OCI-M2 (cell line): ENCODE data around the gene ZNF831.

ENCODE experiments used
- DNase-seq: peaks from one replicate; lab custom pipeline; 2025; ENCODE audit not compliant: unreplicated experiment; lab: John Stamatoyannopoulos, UW

ZNF831 gene

DNA sequence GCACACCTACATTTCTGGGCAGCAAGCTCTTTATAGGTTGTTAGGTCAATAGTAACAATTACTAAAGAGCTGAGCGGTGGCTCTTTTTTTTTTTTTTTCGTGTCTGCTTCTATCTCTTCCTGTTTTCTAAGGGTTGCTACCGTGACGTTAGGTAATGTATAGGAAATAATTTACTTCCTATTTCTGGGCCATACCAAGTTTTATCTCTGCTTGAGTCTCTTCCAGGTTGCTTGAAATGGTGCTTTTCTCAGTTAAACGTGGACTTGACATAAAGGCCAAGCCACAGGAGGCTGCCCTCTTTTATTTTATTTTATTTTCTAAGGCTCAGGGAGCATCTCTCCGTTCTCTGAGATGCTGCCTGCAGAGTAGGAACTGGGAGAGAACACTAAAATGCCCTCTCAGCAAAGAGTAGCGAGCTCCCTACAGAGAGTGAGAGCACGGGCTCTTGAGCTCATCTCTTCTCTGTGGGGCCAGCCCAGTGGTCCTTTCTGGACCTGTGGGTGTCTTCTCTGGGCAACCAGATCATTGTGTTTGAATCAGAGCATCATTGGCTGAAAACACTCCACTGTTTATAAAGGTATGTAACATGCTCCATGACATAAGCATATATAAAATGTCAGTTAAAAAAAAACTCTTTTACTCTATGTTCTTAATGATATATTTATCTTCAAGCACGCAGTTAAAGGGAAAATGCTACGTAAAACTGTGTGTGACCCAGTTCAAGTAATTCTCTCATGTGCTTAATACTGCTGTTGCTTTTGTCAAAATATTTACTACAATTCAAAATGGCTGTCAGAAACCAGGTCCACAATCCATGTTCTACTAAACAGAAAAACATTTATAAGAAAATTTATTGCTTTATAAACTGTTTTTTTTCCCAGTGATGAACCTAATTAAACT is at the start of gene ZNF831:
TSS of gene ZNF831 (plus strand) at position 191 of the 900 bp plus-strand sequence. CDS start 27,199 bp downstream, outside the sequence.
- no peak for DNase-seq

DNA sequence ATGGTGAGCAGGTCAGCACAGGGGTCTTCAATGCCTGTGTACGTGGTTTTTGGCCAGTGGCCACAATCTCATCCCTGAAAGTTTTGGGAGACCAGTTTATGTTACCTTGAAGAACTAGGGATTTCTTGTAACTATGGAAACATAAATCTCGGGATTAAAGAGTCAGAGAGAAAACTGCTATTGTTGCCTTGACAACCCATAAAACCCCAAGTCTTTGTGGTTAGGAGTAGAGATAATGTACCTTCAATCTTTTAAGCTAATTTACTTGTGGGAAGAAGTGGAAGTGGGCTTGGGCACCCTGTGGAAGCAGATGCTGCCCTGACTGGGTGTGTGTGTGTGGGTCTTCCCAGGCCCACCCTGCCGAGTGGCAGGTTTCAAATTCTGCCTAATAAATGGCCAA is 46.1 kb upstream of the ZNF831 start:
- DNase-seq: no peak

DNA sequence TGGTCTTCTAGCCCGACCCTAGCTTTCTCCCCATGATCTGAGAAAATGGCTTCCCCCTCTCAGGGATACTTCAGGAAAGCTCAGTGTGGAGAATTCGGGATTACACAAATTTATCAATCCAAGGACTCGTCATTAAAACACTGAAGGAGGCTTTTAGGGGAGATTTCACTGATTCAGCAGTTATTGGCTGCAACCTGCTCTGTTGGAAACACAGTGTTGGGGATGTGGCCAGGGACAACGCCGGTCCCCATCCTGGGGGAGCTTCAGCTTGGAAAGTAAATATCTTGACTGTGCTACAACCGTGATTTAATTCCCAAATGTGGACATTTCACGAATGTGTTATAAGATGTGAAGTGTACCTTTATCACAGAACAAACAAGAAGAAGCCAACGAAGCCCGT is 44.8 kb upstream of the ZNF831 start:
- DNase-seq: no peak

DNA sequence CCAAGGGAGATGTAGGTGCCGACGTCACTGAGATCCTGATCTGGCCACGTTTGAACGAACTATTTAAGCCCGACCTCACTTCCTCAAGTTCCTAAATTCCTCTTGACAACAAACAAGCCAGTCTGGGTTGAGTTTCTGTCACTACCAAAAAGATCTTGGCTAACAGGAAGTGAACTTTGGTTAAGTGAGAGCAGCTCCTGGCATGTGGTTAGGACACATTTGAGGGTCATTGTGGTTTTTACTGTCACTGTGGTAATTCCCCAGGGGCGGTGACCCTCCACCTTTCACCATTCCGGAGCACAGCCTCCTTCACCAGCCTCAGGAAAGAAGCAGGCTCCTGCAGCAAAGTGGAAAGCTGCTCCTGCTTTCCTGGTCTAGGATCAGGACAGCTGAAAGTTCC is 43.1 kb upstream of the ZNF831 start:
- no peak for DNase-seq

DNA sequence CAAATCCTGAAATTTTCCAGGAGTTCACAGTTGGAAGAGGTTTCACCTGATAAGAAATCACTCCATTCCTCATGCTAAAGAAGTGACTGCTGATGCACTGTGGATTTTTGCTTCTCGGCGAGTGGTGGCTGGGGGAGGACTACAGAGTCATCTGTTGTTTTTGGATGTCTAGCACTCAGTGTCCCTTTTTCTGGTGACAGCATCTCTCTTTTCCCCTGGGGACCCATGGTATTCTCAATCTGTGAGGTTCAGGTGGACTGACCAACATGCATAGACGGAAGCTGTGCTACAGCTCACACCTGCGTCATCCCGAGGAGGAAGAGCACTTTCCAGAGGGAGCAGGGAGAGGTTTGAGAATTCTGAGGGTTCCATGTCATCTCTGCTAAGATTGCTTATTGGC is 42.7 kb upstream of the ZNF831 start:
- DNase-seq: no peak

DNA sequence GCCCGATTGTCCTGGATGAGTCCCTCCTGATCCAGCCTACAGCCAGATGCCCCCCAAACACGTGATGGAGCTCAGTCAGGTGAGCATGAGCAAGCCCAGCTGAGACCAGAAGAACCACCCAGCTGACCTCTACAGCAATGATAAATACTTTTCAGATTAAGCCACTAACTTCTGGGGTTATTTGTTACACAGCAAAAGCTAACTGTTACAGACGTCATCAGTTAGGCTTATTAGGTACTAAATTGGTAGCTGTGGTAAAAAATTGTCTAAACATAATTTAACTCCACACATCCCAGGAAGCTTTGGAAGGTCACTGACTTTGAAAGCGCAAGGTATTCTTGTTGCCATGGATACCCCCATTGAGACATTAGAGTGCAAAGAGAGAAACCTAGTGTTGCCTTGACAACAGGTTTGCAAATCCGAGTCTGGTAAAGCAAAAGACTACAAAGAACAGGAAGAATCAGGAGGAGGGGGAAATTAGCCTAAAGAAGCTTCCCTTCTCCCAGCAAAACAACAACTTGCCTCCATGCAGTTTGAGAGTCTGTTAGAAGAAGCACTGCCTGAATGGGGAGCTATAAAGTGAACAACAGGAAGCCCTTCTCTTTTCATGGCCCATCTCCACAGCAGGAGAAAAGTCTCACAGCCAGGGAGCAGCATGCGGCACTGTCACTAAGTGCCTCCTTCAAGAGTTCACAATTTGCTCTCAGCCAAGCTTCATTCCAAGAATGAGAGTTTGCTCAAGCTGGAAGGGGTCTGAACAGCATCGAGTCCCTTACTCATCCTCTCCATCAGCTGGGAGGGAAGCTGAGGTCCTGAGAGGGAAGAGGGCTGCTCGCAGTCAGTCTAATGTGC is 41.7 kb upstream of the ZNF831 start:
- DNase-seq: no peak

DNA sequence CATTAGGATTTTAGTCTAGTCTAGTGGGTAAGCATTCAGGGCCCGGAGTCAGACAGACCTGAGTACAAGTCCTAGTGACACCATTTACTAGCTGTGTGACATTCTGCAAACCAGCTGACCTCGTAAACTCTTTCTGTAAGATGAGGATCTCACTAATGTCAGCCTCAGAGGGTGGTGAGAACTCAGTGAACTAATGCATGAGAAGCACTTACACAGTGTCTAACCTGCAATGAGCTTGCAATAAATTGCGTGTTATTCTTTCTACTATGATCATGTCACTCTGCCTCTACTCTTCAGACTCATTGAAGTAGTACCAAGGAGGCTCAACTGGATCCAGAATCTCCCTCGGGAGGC is 41.1 kb upstream of the ZNF831 start:
- DNase-seq: no peak

DNA sequence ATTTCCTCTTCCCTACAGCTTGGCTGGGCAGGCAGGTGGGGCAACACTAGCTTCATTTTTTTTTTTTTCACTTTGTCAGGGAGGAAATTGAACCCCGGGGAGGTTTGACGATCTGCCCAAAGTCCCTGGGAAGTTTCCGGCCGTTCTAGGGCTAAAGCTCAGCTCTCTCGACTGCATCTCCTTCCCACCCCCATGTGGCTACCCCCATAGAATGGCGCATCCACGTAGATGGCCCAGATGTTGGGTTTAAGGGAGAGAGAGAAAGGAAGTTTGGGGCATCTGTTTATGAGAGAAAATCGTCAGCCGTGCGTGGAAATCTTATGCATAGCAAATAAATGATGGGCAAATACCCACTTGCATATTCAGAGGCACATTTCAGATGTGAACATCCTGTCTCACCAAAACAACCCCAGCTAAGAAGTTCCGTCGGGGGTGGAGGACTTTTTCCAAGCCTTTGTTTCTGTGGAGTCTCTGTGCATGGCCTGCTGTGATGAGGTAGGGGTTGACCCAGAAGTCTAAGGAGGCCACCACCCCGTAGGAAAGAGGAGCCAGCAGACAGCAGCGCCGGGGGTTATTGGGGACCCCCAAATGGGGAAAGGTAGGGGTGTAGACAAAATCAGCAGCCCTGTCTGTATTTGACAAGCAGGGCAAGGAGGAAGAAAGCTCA is 40.5 kb upstream of the ZNF831 start:
- no peak for DNase-seq

DNA sequence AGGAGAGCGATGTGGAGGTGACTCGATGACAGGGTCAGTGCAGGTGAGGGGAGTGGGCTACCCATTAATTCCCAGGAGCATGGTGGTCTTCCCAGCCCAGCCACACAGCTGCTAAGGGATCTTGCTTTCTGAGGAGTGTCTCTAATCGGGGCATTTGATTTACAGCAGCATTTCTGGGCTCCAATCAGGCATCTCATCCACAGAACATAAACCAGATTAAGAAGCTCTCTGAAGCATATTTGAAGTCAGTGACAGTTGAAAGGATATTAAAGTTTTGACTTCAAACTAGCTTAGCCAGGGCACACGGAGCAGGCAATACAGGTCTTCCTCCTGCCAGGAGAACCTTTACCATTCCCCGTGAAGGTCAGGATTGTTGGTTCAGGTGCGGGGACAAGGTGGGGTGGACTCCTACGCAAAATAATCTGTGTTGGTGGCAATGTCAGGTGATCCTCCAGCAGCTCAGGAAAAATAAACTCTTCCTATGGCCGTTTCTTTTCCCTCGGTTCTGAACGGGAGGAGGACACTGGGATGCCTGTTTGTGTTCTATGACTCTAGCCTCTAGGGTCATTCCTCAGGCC is 39.9 kb upstream of the ZNF831 start:
- no peak for DNase-seq

DNA sequence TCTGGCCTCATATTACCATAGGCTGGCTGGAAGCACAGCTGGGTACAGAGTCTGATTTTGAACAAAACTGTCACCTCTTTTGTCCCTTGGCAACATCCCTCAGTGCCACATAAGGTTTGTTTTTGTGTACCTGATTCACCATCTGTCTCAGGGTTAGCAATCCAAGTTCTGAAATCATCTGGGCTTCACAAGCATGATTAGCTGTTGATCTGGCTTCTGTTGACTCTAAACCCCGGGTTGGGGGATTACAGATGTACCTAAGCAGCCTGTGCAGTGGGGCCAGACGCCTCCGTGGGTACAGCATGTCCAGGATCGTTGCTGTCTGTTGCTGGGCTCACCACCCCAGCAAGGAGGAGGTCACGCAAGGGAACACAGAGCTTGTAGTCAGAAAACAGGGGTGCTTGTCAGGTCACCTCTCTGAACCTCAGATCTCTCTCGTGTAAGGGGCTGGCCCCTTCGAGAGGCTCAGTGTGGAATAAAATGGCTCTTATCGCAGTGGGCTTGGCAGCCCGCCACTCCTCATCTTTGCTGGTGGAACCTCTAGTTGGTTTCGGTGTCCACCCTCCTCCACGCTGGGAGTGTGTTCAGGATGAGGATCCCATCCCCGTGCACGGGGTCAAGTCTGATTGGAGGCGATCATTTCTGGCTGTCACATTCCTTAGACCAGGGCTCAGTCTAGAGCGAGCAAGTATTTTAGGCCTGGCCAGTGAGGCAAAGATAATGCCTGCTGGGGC is 39.2 kb upstream of the ZNF831 start:
- no peak for DNase-seq

DNA sequence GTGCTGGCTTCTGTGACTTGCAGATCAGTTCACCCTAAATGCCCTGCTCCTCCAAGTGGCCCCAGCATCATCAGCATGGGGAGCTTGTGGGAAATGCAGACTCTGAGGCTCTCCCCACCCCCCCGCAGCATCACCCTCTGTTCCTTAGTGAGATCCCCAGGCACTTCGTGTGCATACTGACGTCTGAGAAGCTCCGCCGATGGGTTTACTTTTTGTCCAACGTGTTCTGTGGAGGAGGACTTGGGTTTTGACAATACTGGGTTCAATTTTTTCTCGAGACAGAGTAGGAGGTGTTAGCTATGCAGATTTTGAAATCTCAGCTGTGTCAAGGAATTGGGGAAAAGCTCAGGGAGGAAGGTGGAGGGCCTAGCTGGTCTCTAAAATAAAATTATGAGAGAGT is 38.3 kb upstream of the ZNF831 start:
- no peak for DNase-seq

DNA sequence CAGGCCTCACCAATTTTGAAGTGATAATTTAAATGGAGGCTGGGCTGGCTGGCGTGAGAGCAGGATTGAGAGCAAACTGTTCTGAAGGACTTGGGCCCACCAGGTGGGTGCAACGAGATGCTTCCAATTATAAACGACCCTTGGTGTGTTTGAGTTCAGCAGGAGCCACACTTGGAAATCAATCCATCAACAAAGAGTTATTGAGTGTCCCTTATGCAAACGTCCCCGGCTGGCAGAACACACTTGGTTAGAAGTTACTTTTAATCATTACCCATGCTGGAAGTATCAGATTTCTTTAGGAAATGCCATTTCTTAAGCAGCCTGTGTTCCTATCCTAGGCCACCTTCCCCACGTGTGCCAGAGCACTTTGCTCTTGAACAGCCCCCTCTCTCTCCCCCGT is 37.8 kb upstream of the ZNF831 start:
- DNase-seq: no peak

DNA sequence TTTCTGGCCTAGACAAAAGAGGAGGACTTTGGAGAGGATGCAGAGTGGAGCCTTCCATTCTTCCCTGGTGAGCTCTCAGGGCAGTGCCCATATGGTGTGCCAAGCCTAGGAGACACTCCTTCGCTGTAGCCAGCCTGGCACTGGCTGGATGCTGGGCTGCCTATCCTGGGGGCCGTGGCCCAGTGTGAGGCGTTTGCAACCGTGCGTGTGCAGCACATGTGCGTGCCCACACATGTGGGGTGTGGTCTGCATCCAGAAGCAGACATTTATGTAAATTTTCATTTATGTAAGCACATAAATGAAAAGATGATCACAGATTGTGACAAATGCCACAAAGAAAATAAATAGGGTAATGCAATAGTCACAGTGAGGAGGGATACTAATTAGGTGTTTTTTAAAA is 35.8 kb upstream of the ZNF831 start:
- DNase-seq: no peak

DNA sequence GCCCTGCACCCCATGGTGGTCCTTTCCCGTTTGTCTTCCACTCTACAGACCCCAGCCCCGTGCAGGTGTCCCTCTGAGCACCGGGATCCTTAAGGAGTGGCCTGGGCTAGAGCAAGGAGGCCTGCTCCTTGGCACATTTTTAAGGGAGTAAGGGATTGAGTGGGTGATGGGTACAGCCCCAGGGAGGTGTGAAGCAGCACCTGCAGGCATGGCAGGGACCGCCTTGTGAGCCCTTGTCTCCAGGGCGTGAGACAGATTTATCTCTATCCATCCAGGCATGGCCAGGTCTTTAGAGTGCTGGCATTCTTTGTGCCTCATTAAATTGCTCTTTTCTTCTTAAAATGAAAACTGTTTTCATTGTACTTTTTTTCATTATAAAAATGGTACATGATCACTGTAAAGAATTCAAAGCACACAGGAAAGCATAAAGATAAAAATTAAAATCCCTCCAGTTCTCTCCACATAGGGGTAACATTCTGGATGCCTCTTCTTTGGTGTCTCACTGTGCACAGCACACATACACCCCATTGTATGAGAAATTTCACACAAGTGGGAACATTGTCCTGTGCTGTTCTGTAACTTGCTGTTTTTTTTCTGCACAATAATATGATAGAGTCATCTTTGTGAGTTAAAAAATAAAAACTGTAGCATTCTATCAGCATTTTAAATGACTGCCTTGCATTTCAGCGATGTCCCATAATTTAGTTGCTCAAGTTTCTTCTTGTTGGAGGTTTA is 31.9 kb upstream of the ZNF831 start:
- DNase-seq: no peak

DNA sequence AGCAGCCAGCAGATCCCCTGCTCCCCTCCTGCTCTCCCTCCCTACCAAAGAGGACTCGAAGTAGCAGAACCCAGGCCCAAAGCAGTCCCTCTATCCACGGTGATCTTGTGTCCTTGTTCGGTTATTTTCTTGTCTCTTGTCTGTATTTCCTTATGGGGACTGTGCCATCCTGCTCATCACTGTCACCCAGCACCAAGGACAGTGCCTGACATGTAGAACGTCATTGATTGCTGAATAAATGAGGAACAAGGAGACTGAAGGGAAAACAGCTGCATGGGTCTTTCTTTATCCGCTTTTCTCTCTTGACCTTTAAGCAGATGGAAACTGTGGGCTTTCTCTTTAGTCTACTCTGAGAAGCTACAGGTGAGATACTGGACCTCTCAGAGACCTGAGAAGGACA is 29.4 kb upstream of the ZNF831 start:
- no peak for DNase-seq

DNA sequence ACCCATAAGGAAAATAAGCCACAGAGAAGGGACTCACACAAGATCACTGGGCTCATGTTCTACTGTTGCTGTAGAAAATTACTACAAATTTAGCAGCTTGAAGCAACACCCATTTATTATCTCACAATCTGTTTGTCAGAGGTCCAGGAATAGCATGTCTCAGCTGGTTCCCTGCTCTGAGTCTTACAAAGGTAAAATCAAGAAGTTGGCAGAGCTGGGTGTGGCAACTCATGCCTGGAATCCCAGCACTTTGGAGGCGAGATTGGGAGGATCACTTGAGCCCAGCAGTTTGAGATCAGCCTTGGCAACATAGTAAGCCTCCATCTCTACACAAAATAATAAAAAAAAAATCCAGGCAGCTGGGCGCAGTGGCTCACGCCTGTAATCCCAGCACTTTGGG is 28.5 kb upstream of the ZNF831 start:
- DNase-seq: no peak

DNA sequence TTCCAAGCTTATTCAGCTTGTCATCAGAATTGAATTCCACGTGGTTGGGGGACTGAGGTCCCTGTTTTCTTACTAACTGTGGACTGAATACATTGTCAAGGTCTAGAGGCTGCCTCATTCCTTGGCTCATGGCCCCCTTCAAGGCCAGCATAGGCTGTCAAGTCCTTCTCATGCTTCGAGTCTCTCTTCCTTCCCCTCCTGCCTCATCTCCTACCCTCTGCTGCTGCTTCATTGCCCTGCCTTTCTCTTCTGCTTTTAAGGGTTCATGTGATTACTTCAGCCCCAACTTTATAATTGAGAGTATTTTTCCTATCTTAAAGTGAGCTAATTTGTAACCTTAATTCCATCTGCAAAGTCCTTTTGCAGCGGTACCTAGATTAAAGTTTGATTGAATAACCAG is 27.6 kb upstream of the ZNF831 start:
- no peak for DNase-seq

DNA sequence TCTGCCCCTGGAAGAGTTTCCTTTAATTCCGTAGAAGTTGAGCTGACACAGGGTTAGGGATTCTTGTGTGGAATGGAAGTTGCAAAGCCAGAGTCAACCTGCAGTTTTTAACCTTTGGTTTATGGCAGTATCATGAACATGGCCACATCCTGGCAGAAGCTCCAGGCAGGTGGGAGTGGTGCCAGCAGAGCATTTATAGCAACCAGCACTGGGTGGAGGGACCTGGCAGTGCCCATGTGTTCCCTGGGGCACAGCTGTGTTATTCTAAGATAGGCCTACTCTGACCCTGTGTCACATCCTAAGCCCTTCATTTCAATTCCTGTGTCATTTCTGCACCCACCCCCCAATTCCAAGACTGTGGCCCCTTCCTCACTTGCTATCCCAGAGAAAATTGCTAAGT is 26.1 kb upstream of the ZNF831 start:
- DNase-seq: no peak

DNA sequence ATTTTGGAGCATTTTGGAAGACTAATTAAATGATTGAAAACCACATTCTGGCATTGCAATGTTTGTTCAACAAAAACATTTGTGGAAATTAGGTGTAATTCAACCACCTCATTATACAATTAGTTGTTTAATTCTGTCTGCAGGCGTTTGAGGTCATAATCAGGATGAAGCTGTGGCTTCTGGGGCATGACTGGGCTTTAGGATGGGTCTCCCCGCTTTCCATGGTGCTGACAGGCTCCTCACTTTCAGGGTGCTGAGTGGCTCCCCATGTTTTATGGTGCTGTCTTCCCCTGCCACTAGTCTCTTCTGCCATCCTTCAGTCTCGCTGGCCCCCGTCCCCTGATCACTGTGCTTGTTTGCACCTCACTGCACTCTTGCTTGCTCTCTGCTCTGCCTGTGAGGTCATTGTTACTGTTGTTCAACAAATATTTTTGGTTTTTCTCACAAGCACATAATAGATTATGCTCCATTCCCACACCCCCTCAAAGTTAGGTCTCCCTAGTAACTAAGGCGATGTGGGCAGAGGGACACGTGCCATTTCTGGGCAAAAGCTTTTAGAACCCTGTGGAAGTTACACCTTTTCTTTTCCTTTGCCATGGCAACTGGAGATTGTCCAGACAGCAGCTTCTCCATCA is 25.4 kb upstream of the ZNF831 start:
- DNase-seq: no peak

DNA sequence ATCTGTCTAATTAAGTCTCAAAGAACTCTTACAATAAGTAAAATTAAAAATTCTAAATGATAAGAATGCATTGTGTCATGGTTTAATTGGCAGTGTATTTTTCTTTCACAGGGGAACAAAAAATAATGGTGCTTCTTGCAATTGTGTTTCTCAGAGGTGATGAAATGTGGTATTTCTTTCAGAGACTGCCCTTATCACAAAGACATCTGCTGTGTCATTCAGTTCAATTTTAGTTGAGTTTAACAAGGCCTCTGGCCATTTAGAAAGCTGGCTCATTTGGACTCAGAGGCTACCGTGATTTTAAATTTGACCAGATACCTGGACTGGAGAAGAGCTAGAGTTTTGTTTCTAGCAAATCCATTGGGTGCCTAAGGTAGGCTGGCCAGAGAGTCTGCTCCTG is 23.6 kb upstream of the ZNF831 start:
- no peak for DNase-seq
